ENCODE data around the gene KIF5A. TPM values are rescaled to one million over a fixed set of nuclear protein-coding genes. Genes with fewer than 3 reads are reported as not detected.

The KIF5A gene
- total RNA-seq, 2 donors from 2014 or later: 2.3 to 4.5 TPM

DNA sequence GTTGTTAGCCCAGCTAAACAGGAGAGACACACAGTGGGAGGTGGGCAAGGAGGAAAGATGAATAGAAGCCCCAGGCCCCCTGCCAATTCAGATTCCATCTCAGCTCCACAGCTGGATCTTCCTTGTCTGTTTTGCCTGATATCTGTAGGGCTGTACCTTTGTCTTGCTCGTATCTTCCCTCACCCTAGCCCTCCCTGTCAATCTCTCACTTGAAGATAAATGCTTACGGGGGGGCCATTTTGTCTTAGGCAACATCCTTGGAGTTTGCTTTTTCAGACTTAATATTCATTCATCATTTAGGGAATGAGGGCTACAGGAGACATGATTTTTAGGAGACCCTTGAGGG lies 2.4 kb downstream of the KIF5A start:
- Histone ChIP-seq H3K27me3 (ENCODE audit: control insufficient read depth, insufficient read depth, low read length, poor library complexity, severe bottlenecking) (peaks cover 32% of the 10 kb centered on the region), H3K36me3 (ENCODE audit: control insufficient read depth, insufficient read depth, low read length) (no peaks in the 10 kb centered on the region), H3K27ac (ENCODE audit: low read depth, low read length) (no peak overlapping the region), H3K9me3 (ENCODE audit: control insufficient read depth, low read length) (no peaks in the 10 kb centered on the region), H3K4me1 (ENCODE audit: control insufficient read depth, insufficient read depth, low read length) (no peaks in the 10 kb centered on the region), H3K4me3 (ENCODE audit: low read length) (no peak overlapping the region), H3K9ac (ENCODE audit: extremely low read depth, low read length, poor library complexity, severe bottlenecking) (no peak overlapping the region)
- Mint-ChIP-seq H3K9me3 (no peaks in the 10 kb centered on the region), H3K4me3 (no peak overlapping the region), H3K27me3 (ENCODE audit: insufficient read depth) (peaks cover 36% of the 10 kb centered on the region), H3K36me3 (ENCODE audit: low read depth) (no peaks in the 10 kb centered on the region), H3K4me1 (peaks cover 12% of the 10 kb centered on the region), H3K27ac (no peak overlapping the region)
- no peak for DNase-seq
- 52% methylated on average over 2 of the region's 2 CpGs; no CpG with 5 or more reads in 1 of the 2 experiments for WGBS, 2 experiments (ENCODE audit: insufficient coverage in 1 of 2, insufficient read length in 1 of 2)
- TF ChIP-seq, protein P1, sequence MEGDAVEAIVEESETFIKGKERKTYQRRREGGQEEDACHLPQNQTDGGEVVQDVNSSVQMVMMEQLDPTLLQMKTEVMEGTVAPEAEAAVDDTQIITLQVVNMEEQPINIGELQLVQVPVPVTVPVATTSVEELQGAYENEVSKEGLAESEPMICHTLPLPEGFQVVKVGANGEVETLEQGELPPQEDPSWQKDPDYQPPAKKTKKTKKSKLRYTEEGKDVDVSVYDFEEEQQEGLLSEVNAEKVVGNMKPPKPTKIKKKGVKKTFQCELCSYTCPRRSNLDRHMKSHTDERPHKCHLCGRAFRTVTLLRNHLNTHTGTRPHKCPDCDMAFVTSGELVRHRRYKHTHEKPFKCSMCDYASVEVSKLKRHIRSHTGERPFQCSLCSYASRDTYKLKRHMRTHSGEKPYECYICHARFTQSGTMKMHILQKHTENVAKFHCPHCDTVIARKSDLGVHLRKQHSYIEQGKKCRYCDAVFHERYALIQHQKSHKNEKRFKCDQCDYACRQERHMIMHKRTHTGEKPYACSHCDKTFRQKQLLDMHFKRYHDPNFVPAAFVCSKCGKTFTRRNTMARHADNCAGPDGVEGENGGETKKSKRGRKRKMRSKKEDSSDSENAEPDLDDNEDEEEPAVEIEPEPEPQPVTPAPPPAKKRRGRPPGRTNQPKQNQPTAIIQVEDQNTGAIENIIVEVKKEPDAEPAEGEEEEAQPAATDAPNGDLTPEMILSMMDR (conservative IDR thresholded peaks at IDR 0.05): no peak

DNA sequence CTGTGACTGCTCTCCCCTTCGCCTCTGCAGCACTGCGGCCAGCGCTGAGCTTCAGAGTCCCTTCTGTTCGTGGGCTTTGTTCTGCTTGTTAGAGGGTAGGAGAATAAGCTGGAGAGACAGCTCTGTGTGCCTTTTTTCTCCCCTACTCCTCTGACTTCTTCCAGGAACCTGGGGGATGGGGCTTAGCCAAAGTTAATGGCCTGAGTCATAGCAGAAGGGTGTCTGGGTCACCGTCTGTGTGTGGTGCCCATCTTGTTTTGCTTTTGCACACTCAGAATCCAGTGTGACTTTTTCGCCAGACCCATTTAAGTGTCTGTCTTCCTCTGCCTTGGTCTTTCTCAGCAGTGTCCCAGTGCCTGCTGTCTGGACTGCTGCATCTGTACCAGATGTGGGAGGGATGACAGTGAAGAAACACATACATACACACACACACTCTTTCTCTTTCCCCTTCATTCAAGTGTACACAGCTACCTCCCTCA lies 3.0 kb downstream of the KIF5A start:
- no peak overlapping the region for H3K27ac Mint-ChIP-seq
- peaks cover 32% of the 10 kb centered on the region for H3K27me3 Mint-ChIP-seq (ENCODE audit: insufficient read depth)
- no peaks in the 10 kb centered on the region for H3K36me3 Mint-ChIP-seq (ENCODE audit: low read depth)
- no peaks in the 10 kb centered on the region for H3K9me3 Mint-ChIP-seq
- 76 to 100% methylated on average over 1 to 6 of the region's 6 CpGs for WGBS, 2 experiments (ENCODE audit: insufficient coverage in 1 of 2, insufficient read length in 1 of 2)
- no peaks in the 10 kb centered on the region for H3K4me1 ChIP-seq (ENCODE audit: control insufficient read depth, insufficient read depth, low read length)
- no peaks in the 10 kb centered on the region for H3K36me3 ChIP-seq (ENCODE audit: control insufficient read depth, insufficient read depth, low read length)
- H3K27ac ChIP-seq (ENCODE audit: low read depth, low read length): peak overlapping the region; percentile 25
- H3K9me3 ChIP-seq (ENCODE audit: control insufficient read depth, low read length): no peaks in the 10 kb centered on the region
- no peak overlapping the region for H3K9ac ChIP-seq (ENCODE audit: extremely low read depth, low read length, poor library complexity, severe bottlenecking)
- peaks cover 11% of the 10 kb centered on the region for H3K4me1 Mint-ChIP-seq
- no peak overlapping the region for H3K4me3 Mint-ChIP-seq
- H3K27me3 ChIP-seq (ENCODE audit: control insufficient read depth, insufficient read depth, low read length, poor library complexity, severe bottlenecking): peaks cover 28% of the 10 kb centered on the region
- peak; percentile 55 for DNase-seq
- H3K4me3 ChIP-seq (ENCODE audit: low read length): no peak overlapping the region
- TF ChIP-seq, protein P1 (conservative IDR thresholded peaks at IDR 0.05): no peak

DNA sequence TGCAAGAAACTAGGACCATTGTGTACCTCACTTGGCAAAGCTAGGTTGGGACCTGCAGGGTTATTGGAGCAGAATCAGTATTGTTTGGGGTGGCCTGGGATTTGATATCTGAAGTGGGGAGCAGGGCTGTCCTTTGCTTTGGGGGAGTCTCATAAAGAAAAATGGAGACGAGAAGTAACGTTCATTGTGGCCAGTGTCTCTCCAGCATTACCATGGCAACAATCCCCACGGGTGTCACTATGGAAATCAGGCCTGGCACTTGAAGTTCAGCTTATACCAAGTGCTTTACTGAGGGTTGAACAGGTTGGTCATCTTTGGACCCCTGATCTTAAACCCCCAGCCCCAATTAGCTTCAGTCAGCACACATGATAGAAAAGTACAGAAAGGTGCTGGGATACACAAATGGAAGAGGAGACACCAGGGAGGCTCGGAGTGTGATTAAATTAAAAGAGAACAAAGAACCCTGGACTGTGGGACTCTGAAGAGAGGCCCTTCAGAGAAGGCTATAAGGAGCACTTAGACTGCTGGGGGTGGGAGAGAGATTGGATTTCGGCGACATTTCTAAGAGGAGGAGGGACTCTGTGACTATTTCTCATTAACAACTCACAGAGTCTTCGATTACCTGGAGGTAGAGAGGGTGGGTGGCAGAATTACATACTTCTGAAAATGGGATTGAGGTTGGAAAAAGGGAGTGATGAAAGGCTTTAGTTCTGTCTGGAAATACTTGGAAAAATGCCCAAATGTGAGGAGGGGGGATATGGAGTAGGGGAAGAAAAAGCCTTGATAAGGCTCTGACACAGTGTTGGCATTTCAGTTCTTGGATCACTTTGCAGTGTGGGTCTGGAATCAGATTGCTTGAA lies 3.7 kb downstream of the KIF5A start:
- no peak overlapping the region for H3K4me3 Mint-ChIP-seq
- H3K9me3 Mint-ChIP-seq: no peaks in the 10 kb centered on the region
- Histone ChIP-seq H3K9me3 (ENCODE audit: control insufficient read depth, low read length) (no peaks in the 10 kb centered on the region), H3K27me3 (ENCODE audit: control insufficient read depth, insufficient read depth, low read length, poor library complexity, severe bottlenecking) (peaks cover 21% of the 10 kb centered on the region), H3K9ac (ENCODE audit: extremely low read depth, low read length, poor library complexity, severe bottlenecking) (no peak overlapping the region), H3K4me3 (ENCODE audit: low read length) (no peak overlapping the region), H3K4me1 (ENCODE audit: control insufficient read depth, insufficient read depth, low read length) (no peaks in the 10 kb centered on the region), H3K36me3 (ENCODE audit: control insufficient read depth, insufficient read depth, low read length) (no peaks in the 10 kb centered on the region), H3K27ac (ENCODE audit: low read depth, low read length) (peak overlapping the region; percentile 25)
- TF ChIP-seq, protein P1 (conservative IDR thresholded peaks at IDR 0.05): no peak
- no peaks in the 10 kb centered on the region for H3K36me3 Mint-ChIP-seq (ENCODE audit: low read depth)
- peaks cover 26% of the 10 kb centered on the region for H3K27me3 Mint-ChIP-seq (ENCODE audit: insufficient read depth)
- no peak overlapping the region for H3K27ac Mint-ChIP-seq
- DNase-seq: no peak
- 72 to 87% methylated on average over 6 to 7 of the region's 7 CpGs for WGBS, 2 experiments (ENCODE audit: insufficient coverage in 1 of 2, insufficient read length in 1 of 2)
- peaks cover 11% of the 10 kb centered on the region for H3K4me1 Mint-ChIP-seq

All from endodermal cell (in vitro differentiated cells).